HG03066 (cell line): Measurements from ENCODE around the gene EXPH5.
A peak's percentile ranks its signal among the peaks of the same experiment; 100 is the strongest.

Experiments used
- ATAC-seq: cut with Tn5 transposase; IDR thresholded peaks from one replicate; pipeline ENCODE4 v1.9.1; 2021; ENCODE audit warnings: low read depth; ENCODE audit not compliant: unreplicated experiment

The EXPH5 gene

DNA sequence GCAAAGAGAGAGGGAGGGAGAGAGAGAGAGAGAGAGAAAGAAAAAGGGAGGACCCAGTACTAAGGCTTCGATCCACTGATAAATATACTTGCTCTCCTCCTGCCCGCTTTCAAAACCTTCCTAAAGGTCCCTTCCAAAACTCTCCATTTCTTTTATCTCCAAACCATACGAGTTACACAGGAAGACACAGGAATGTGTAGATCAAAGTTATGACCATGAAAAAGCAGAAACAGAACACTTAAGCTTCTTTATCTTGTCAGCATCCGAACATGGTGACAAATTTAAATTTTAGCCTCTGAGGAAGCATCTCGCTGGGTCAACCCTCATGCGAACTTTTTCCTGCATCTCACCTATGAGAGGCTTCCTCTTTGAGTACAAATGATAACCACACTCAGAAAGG lies 66.2 kb downstream of the EXPH5 start:
- ATAC-seq: no peak

DNA sequence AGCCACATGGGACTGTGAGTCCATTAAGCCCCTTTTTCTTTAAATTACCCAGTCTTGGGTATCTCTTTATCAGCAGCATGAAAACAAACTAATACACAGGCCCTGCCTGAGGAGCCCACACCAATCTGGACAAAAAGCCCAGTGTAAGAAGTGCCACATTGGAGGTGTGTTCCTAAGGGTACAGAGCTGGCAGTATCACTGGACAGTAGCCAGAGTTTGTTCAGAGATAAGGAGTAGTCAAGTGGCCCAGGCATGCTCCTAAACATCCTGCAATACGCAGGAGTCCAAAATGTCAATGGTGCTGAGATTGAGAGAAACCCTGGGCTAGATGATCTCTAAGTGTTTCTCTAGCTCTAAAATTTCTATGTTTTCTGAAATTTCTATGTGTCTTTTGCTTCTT lies 68.4 kb downstream of the EXPH5 start:
- no peak for ATAC-seq

DNA sequence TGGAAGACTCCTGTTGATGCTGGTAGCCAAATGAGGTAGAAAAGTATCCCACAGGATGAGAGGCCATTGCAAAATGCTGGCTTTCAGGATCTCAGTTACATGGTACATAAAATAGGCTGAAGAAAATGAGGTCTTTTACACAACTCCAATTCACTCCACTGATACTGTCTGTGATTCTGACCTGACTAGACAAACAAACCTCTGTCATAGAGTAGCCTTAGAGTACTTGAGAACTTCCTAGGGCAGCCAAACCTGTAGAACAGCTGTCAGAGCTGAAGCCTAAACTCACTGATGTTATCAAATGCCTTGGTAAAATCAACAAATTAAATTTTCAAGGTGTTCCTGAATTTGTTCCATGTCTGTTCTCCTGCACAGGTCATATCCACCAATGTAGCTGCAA lies 69.1 kb downstream of the EXPH5 start:
- ATAC-seq: no peak

GRCh38 chr11:108522318-108522717 lies 71.2 kb downstream of the EXPH5 start:
- ATAC-seq: no peak

- ATAC-seq: no peak
Observed at GRCh38 chr11:108518581-108518980, 75.0 kb downstream of the EXPH5 start.

DNA sequence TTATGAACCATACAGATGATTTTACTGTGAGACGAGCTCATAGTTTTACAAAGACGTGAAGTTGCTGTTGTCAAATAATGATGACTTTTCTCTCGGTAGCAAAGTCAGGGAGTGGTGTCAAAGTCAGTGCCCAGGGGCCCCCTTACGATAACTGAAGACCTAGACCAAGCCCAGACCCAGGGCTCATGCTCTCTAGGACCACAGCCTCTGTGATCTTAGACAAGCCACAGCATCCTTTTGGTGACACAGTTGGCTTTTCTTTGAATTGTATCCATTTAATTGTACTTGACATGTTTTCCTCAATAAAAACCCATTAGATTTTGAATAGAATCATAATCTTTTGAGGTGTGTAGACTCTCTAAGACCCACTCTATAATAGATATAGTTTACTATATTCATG lies 77.4 kb downstream of the EXPH5 start:
- no peak for ATAC-seq

GRCh38 chr11:108512708-108513107 lies 80.9 kb downstream of the EXPH5 start:
- no peak for ATAC-seq

- no peak for ATAC-seq
Observed at GRCh38 chr11:108511851-108512474, 81.6 kb downstream of the EXPH5 start.

DNA sequence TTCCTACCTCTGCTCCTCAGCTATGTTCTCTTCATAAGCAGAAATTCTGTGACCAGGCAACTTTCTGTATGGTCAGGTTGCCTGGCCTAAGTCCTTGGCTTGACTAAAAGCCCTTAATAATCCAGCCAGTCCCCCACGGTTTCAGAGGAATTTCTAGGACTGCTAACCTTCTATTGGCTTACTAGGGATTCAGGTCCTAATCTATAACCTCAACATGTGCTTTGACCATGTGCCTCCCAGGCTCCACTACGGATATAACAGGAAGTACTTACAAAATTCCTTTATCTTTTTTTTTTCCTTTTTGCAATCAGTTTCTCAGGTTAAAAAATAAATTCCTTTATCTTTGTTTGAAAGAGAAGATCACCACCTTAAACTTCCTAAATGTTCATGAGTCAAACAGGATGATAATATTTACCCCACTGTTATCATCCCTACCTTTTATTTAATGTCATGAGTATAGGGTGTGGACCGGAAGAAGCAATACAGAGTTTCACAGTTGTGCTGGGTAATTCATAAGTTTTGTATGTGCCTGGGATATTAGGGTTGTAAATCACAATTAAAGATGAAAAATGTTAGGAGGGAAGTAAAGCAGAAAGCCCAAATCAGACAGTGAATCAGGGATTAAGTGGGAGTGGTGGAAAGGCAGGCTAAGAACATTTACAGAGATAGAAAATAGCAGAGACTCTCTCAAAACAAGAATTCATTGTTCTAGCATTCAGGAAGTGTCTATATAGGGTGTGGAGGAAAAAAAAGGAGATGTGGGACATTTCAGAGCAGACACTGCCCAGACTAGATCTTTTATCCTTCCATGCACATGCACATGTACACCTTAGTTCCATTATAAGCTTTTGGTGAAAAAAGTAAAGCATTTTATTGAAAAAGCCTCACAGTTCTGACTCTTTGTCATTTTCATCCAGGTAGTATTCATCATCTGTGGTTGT lies 84.6 kb downstream of the EXPH5 start:
- no peak for ATAC-seq

- no peak for ATAC-seq
Observed at GRCh38 chr11:108501396-108501795, 92.2 kb downstream of the EXPH5 start.

GRCh38 chr11:108500721-108501120 lies 92.8 kb downstream of the EXPH5 start:
- no peak for ATAC-seq

DNA sequence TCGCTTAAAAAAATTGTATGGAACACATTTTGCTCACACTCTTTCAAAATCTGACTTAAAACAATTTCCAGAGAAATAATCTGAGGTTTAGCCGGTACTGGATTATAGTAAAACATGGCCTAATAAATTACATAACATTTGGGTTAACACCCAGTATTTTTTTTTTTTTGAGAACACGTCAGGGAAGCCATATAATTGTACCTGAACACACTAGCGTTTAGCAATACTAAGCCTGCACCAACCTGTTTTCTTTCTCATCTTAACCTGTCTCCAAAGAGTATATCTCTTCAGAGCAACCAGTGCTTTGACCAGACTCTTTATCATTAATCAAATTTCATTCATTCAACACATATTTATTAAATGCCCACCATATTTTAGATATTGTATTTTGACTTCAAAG lies 93.4 kb downstream of the EXPH5 start:
- ATAC-seq: no peak

- no peak for ATAC-seq
Observed at GRCh38 chr11:108498816-108499408, 94.7 kb downstream of the EXPH5 start.

- ATAC-seq: peak; percentile 54
Observed at GRCh38 chr11:108498046-108498815, 95.3 kb downstream of the EXPH5 start, which contains the start of gene POGLUT3. TSS of gene POGLUT3 (minus strand) at chr11:108498384. CDS start at chr11:108498366, 18 bp downstream.

DNA sequence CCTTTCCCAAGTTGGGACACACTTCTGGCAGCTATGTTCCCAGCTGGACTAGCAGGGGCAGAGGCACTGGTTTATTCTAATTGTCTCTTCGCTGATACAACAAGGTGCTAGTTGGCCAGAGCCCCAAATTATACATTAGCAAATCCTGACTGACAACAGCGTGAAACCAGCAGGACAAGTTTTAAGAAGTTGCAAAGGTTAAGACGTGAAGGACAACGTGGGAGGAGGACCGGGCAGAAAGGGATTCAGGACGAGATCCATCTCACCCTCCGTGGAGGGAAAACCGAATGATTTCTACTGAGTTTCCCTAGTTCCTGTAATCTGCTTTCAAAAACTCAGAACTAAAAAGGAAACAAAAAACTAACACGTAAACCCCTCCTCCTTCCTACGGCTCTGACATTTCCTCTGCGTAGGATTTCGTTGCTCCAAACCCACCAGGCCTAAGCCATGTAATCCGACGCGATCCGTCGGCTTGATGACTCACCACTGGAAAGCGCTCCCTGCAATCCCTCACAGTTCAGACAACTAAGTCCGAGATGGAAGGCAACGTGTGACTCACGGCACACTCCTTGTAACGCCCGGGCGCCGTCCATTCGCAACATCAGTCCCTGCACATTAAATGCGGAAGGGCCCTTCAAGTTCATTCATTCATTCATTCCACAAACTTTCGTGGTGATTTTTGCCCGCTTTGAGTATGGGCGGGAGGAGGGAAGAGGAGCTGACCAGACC lies 96.1 kb downstream of the EXPH5 start:
- peak; percentile 57 for ATAC-seq

GRCh38 chr11:108496643-108497256 lies 96.8 kb downstream of the EXPH5 start:
- ATAC-seq: no peak

- no peak for ATAC-seq
Observed at GRCh38 chr11:108495326-108495725, 98.2 kb downstream of the EXPH5 start.

DNA sequence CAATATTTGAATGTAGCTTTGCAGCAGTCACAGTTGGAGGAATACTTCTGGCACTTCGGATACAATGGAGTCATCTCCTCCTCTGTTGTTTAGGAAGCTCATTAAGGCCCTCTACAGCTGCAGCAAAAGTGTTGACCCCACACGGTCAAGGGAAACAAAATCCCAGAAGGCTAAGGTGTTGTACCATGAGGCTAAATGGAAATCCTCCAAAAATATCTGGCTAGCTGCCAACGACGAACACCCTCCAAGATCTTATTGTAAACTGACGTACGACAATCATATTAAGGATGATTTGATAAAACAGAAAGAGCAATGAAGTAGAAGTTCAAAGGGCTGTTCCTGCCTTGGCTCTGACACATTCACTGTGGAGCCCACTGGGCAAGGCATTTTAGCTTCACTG lies 99.4 kb downstream of the EXPH5 start:
- no peak for ATAC-seq

DNA sequence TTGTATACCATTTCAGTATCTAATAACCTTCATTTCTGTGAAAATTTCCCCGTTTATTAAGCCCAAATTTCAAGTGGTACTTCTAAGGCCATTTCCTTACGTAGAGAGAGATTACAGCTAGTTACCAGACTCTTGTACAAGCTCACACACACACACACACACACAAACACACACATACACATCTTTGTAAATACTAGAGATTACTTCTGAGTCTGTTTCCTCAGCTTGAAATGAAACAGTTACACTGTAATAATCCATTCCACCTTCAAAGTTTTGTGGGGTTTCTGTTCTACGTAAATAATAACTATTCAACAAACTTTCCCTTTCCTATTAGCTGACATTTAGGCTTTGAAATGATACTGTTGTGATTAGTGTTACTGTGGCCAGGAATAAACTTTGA lies 101.6 kb downstream of the EXPH5 start:
- ATAC-seq: no peak

- ATAC-seq: no peak
Observed at GRCh38 chr11:108486828-108487227, 106.7 kb downstream of the EXPH5 start.
